Rectal smooth muscle tissue (tissue), 1 donor: ENCODE measurements around the gene ENAM.

Experiments
- H3K27ac ChIP-seq: one replicate; pipeline ENCODE4 v1.7.0; 2013; ENCODE audit warnings: low read depth, low read length, inconsistent platforms
- H3K27me3 ChIP-seq: one replicate; pipeline ENCODE4 v1.7.0; 2013; ENCODE audit warnings: low read length; ENCODE audit not compliant: control insufficient read depth, insufficient read depth
- H3K36me3 ChIP-seq: one replicate; pipeline ENCODE4 v1.7.0; 2013; ENCODE audit warnings: low read length; ENCODE audit not compliant: control insufficient read depth, insufficient read depth
- H3K4me1 ChIP-seq: one replicate; pipeline ENCODE4 v1.7.0; 2013; ENCODE audit warnings: low read length; ENCODE audit not compliant: control insufficient read depth, insufficient read depth
- H3K4me3 ChIP-seq: one replicate; pipeline ENCODE4 v1.7.0; 2013; ENCODE audit warnings: low read length
- H3K9ac ChIP-seq: one replicate; pipeline ENCODE4 v1.7.0; 2013; ENCODE audit warnings: low read length

The ENAM gene

DNA sequence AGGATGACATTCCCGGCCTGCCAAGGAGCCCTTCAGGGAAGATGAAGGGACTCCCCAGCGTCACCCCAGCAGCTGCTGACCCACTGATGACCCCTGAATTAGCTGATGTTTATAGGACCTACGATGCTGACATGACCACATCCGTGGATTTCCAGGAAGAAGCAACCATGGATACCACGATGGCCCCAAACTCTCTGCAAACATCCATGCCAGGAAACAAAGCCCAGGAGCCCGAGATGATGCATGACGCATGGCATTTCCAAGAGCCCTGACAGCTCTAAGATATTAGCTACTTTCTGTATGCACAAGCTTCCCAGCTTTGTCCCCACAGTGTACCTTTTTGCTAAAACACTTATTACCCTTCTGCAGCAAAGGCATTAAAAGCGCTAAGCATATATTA is 22.1 kb upstream of the ENAM start:
- H3K9ac ChIP-seq, result no peak overlapping the region
- H3K27ac ChIP-seq, result no peak overlapping the region
- no peak overlapping the region for H3K4me3 ChIP-seq

DNA sequence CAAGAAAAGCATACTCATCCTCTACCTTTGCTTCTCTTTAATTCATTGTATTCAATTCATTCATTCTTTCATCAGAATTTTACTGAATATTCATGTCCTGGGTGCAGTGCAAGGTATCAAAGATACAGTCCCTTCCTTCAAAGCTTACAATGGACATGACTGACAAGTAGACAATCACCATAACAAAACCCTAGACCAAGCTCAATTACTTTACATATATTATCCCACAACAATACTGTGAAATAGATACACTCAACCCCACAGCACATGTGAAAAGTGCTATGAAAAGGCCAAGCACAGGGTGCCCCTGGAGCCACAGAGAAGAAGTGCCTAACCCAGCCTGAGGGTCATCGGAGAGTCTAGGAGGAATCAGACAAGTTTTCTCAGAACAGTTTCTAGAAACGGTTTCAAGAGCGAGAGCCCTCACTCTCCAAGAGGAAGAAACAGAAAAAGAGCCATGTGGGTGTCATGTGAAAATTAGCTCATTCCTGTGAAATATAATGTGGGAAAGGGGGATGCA is 21.1 kb upstream of the ENAM start:
- Histone ChIP-seq H3K4me1 (no peaks in the 10 kb centered on the region), H3K4me3 (no peak overlapping the region), H3K9ac (no peak overlapping the region), H3K27ac (no peak overlapping the region), H3K27me3 (no peaks in the 10 kb centered on the region), H3K36me3 (no peaks in the 10 kb centered on the region)

More for the DNA sequence above, 22.1 kb upstream of the ENAM start:
- H3K4me1 ChIP-seq, result no peaks in the 10 kb centered on the region
- H3K36me3 ChIP-seq, result no peaks in the 10 kb centered on the region
- no peaks in the 10 kb centered on the region for H3K27me3 ChIP-seq

DNA sequence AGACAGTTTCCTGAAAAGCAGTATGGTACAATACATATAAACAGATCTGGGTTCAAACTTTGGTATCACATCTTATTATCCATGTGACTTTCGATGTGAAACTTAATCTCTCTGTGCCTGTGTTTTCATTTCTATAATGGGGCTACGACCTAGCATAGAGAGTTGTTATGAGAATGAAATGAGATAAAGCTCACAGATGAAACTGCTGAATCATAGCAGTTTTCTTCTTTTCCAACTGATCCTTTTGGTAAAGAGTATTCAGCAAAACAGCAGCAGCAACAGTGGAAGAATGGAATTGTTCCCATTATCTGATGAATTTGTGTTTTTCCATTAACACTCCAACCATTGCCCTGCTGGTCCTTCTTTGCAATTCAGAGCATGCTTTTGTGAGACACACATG is 20.2 kb upstream of the ENAM start:
- H3K36me3 ChIP-seq, result no peaks in the 10 kb centered on the region
- H3K27ac ChIP-seq, result no peak overlapping the region
- H3K9ac ChIP-seq, result no peak overlapping the region
- no peaks in the 10 kb centered on the region for H3K27me3 ChIP-seq
- H3K4me1 ChIP-seq, result no peaks in the 10 kb centered on the region
- H3K4me3 ChIP-seq, result no peak overlapping the region

DNA sequence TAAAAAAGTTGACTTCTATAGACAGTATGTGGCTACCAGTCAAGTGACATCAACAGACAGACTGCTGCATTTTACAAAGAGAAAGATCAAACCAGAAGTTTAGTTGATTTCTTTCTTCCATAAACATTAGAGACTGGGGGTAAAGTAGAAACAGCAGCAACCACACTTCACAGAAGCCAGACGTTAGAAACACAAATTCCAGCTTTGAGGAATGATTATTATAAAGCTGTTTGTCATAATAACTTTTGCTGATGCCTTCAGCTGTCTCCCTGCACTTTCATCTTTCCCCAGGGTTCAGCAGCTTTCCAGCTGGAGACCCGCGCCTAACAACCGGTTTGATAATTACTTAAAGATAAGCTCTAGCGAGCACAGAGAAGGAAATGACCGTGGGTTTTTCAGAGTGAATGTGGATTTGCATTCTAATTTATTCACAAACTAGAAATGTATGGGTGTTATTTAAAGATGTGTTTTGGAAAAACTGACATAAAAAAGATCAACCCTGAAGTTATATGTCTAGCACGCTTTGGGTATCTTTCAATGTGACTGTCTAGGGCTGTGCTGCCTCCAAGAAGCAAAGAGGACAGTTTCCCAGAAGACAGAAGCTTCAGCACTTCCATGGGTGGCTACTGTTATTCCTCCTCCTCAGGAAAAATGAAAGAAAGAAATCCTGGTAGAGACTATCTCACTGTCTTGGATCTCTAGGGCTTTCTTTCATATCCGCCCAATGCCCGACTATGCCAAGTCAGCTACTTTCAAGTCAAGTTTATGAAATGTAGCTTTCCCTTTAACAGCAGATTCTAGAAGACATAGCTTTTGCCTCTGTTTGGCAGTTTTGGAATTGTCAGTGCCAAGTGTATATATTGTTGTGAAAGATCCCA is 15.0 kb upstream of the ENAM start:
- Histone ChIP-seq H3K36me3 (no peaks in the 10 kb centered on the region), H3K4me3 (no peak overlapping the region), H3K9ac (no peak overlapping the region), H3K27me3 (no peaks in the 10 kb centered on the region), H3K4me1 (no peaks in the 10 kb centered on the region), H3K27ac (no peak overlapping the region)

DNA sequence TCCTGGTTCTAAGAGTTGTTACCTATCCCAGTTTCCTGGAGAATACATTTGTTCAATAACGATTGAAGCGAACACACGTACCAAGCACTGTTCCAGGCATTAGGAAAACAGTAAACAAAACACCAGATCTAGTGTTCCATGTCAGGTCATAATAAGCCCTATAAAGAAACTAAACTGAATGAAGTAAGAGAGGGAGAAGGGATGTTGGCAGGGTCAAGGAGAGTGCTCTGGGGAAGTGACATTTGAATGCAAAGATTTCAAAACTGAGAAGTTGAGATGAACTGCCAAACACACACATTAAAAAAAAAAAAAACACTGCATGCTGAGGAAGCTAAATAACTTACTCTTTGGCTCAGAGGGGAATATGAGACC is 14.4 kb upstream of the ENAM start:
- no peaks in the 10 kb centered on the region for H3K27me3 ChIP-seq
- H3K4me3 ChIP-seq, result no peak overlapping the region
- no peak overlapping the region for H3K27ac ChIP-seq
- no peaks in the 10 kb centered on the region for H3K36me3 ChIP-seq
- H3K9ac ChIP-seq, result no peak overlapping the region
- H3K4me1 ChIP-seq, result no peaks in the 10 kb centered on the region

DNA sequence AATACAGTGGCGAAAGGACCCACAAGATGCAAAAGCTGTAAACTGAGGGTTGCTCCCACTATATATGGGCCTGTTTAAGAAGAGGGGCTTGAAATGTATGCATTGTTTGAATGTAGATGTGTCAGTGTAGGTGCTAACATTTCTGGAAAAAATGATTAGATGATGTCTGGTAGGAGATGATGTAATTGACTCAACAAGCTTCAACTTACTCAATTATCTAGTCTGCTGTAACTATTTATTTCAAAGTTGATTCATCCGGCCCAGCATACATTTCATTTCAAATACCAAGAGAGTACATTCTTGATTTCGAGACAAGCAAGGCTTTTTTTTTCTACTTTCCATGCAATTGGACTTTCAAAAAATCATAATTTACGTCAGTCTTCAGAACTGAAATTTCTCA is 9.3 kb upstream of the ENAM start:
- no peak overlapping the region for H3K4me3 ChIP-seq
- H3K9ac ChIP-seq, result no peak overlapping the region
- H3K36me3 ChIP-seq, result no peaks in the 10 kb centered on the region
- no peaks in the 10 kb centered on the region for H3K4me1 ChIP-seq
- no peak overlapping the region for H3K27ac ChIP-seq
- no peaks in the 10 kb centered on the region for H3K27me3 ChIP-seq

DNA sequence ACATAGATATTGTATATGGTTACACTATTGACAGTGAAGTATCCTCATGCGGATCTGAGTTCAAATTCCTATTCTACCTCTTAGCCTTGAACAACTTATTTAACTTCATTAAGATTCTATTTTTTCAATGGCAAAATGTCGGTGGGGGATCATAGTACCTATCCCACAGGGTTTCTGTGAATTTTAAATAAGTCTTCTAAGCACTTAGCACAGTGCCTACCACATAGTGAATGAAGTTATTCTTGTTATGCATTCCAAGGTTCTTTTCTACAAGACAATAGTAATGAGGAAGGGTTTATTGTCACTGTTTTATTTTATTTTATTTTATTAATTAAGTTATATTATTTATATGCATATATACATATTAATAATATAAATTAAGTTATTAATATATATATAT is 8.8 kb upstream of the ENAM start:
- H3K4me1 ChIP-seq, result no peaks in the 10 kb centered on the region
- no peak overlapping the region for H3K27ac ChIP-seq
- H3K9ac ChIP-seq, result no peak overlapping the region
- H3K4me3 ChIP-seq, result no peak overlapping the region
- no peaks in the 10 kb centered on the region for H3K27me3 ChIP-seq
- H3K36me3 ChIP-seq, result no peaks in the 10 kb centered on the region

DNA sequence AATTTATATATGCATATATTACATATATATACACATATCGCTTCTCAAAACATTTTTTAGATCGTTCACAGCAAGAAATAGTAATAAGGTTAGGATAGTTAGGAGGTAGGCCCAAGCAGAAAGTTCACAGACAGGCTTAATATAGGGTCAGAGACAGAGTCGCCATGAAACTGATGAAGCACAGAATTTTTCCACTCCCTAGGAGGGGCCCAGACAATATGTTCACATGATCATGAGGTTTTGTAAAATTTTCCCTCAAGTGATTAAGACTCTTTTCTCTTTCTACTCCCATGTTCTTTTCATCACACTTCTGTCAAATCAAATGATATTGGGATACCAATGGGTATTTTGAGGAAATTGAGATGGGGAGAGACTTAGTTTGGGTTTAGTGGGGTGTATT is 5.2 kb upstream of the ENAM start:
- Histone ChIP-seq H3K36me3 (no peaks in the 10 kb centered on the region), H3K9ac (no peak overlapping the region), H3K4me3 (no peak overlapping the region), H3K4me1 (no peaks in the 10 kb centered on the region), H3K27me3 (no peaks in the 10 kb centered on the region), H3K27ac (no peak overlapping the region)

DNA sequence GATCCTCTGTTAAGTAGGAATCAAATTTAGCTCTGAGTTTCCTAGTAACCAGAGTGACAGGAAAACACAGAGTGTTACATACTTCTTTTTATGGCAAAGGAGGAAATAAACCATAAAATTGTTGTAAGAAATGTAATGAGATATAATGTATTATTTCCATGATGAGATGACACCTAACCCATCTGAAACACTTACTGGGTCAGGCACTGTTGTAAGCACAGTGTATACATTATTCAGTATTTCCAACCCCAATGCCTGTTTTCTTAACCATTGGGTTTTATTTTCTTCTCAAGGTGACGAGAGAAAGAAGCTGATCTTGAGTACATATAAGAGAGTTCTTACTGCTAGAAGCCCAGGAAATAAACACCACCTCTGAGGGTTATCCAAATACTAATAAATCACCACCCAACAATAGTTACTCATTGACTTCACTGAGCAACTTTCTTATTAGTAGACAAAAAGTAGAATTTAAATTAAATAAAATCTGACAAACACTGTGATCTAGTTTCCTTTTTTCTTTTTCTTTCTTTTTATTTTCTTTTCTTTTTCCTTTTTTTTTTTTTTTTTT is 4.2 kb upstream of the ENAM start:
- H3K4me3 ChIP-seq, result no peak overlapping the region
- H3K36me3 ChIP-seq, result no peaks in the 10 kb centered on the region
- H3K27me3 ChIP-seq, result no peaks in the 10 kb centered on the region
- H3K9ac ChIP-seq, result no peak overlapping the region
- H3K27ac ChIP-seq, result no peak overlapping the region
- no peaks in the 10 kb centered on the region for H3K4me1 ChIP-seq

DNA sequence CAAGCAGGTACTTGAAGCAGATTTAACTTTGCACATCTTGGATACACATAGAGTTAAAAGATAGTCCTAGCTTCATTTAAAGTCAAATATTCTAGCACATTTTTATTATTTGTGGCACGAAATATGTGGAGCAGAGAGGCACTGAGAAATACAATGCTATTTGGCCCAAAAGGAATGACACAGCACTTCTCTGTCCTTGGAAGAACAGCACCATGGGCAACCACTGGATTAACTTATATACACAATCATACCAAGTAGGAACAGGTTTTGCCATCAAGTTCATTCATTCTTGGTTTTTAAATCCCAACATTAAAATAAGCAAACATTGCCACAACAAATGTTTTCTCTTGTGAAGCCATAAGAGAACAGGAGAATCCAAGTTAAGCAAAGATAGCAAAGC is 924 bp upstream of the ENAM start:
- no peaks in the 10 kb centered on the region for H3K4me1 ChIP-seq
- H3K27me3 ChIP-seq, result no peaks in the 10 kb centered on the region
- no peak overlapping the region for H3K9ac ChIP-seq
- H3K27ac ChIP-seq, result no peak overlapping the region
- no peaks in the 10 kb centered on the region for H3K36me3 ChIP-seq
- H3K4me3 ChIP-seq, result no peak overlapping the region

DNA sequence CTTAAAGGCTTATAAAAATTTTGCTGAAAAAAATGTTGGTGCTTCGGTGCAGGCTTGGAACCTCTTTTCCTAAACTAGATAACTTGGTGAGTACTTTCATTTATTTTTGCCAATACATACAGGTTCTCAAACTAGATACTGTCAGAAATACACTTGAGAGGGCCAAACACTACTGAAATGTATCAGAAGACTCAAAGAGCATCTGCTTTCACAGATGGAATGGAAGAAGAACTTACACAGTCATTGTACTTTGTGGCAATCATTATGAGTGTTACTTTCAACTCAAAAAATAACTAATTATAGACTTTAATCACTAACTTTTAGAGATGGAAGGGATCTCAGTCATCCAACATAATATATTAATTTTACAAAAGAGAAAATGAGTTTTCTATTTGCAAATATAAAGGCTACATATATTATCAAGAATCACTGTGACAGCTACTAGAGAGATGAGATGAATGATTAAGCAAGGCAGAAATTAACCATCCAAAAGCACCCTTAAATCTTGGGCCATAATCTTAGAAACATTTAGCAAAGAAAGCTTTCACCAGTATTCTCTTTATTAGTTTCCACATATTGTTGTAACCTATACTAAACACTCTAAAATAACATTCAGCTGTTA is 1.0 kb downstream of the ENAM start:
- no peak overlapping the region for H3K9ac ChIP-seq
- no peak overlapping the region for H3K27ac ChIP-seq
- no peaks in the 10 kb centered on the region for H3K36me3 ChIP-seq

DNA sequence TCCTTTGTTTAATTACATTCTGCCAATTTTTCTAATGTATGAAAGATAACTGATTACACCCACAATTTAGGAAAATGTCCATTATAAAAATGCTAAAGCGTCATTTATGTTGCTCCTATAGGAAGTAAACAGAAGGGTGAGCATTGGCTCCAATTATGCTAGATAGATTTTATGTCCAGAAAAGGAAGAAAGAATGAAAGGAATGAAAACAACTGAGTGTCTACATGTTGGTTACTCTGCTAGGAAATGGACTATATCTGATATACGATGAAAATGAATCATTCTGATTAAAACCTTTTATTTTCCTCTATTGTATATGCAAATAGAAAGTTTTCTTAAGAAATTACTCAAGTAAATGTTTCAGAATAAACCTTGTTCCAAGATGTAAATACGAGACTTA is 1.6 kb downstream of the ENAM start:
- no peaks in the 10 kb centered on the region for H3K27me3 ChIP-seq
- H3K9ac ChIP-seq, result no peak overlapping the region

More for the DNA sequence above, 1.0 kb downstream of the ENAM start:
- no peaks in the 10 kb centered on the region for H3K27me3 ChIP-seq
- H3K4me1 ChIP-seq, result no peaks in the 10 kb centered on the region
- H3K4me3 ChIP-seq, result no peak overlapping the region

More for the DNA sequence above, 1.6 kb downstream of the ENAM start:
- H3K4me1 ChIP-seq, result no peaks in the 10 kb centered on the region
- no peak overlapping the region for H3K4me3 ChIP-seq
- no peak overlapping the region for H3K27ac ChIP-seq
- H3K36me3 ChIP-seq, result no peaks in the 10 kb centered on the region
